Hepatocyte (in vitro differentiated cells): ENCODE results near the gene STAT2.

ENCODE experiments used
- EZH2 ChIP-seq: fragments of 200-600 bp; sonication (generic); IDR thresholded peaks from 2 replicates; pipeline ENCODE4 v1.6.1; 2016; ENCODE audit warnings: antibody characterized with exemption, mild to moderate bottlenecking, borderline replicate concordance
- TF ChIP-seq, protein P1 (sequence below): fragments of 200-600 bp; sonication (generic); IDR thresholded peaks from 2 replicates; pipeline ENCODE4 v1.5.1; 2016; ENCODE audit warnings: antibody characterized with exemption, mild to moderate bottlenecking; ENCODE audit not compliant: poor library complexity

- TF ChIP-seq, protein P1, sequence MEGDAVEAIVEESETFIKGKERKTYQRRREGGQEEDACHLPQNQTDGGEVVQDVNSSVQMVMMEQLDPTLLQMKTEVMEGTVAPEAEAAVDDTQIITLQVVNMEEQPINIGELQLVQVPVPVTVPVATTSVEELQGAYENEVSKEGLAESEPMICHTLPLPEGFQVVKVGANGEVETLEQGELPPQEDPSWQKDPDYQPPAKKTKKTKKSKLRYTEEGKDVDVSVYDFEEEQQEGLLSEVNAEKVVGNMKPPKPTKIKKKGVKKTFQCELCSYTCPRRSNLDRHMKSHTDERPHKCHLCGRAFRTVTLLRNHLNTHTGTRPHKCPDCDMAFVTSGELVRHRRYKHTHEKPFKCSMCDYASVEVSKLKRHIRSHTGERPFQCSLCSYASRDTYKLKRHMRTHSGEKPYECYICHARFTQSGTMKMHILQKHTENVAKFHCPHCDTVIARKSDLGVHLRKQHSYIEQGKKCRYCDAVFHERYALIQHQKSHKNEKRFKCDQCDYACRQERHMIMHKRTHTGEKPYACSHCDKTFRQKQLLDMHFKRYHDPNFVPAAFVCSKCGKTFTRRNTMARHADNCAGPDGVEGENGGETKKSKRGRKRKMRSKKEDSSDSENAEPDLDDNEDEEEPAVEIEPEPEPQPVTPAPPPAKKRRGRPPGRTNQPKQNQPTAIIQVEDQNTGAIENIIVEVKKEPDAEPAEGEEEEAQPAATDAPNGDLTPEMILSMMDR, result no peak
- TF ChIP-seq EZH2, result no peak
Observed at GRCh38 chr12:56337753-56338251, 22.1 kb downstream of the STAT2 start.
